Measurements from ENCODE around the gene HPD.

GRCh38 chr12:121799156-121799841 is 59.4 kb downstream of the HPD start:
- TF ChIP-seq CTCF (IDR thresholded peaks at IDR 0.05) (peak in 2 of 4 experiments; percentile 15 to 36), POLR2AphosphoS5 (IDR thresholded peaks at IDR 0.05) (peak; percentile 3)

Measured in prostate gland (tissue), 2 donors.